Measurements from ENCODE around the gene IRAK3. TPM values are rescaled to one million over a fixed set of nuclear protein-coding genes. Genes with fewer than 3 reads are reported as not detected.

The IRAK3 gene
- total RNA-seq, 1 donor from 2014 or later = 2.2 TPM

- H3K9me3 Mint-ChIP-seq = no peaks in the 10 kb centered on the region
- no peaks in the 10 kb centered on the region for H3K36me3 Mint-ChIP-seq
- H3K27ac Mint-ChIP-seq = no peak overlapping the region
- no peak for DNase-seq (ENCODE audit: low spot score in 2 of 2, unreplicated experiment in 2 of 2)
- TF ChIP-seq CTCF (IDR thresholded peaks at IDR 0.05; ENCODE audit: unreplicated experiment) = no peak
- H3K4me3 Mint-ChIP-seq = peak overlapping the region; percentile 40
- H3K4me1 Mint-ChIP-seq = no peaks in the 10 kb centered on the region
- peaks cover 68% of the 10 kb centered on the region for H3K27me3 Mint-ChIP-seq (ENCODE audit: low read depth)
Measured at GRCh38 chr12:66189889-66190288, 875 bp downstream of the IRAK3 start.

- Mint-ChIP-seq H3K4me3 (no peak overlapping the region), H3K27ac (no peak overlapping the region), H3K36me3 (no peaks in the 10 kb centered on the region), H3K27me3 (ENCODE audit: low read depth) (peaks cover 71% of the 10 kb centered on the region), H3K9me3 (no peaks in the 10 kb centered on the region), H3K4me1 (no peaks in the 10 kb centered on the region)
- DNase-seq (ENCODE audit: low spot score in 2 of 2, unreplicated experiment in 2 of 2) = no peak
- TF ChIP-seq CTCF (IDR thresholded peaks at IDR 0.05; ENCODE audit: unreplicated experiment) = no peak
Measured at GRCh38 chr12:66190519-66191370, 1.7 kb downstream of the IRAK3 start.

- Mint-ChIP-seq H3K36me3 (no peaks in the 10 kb centered on the region), H3K27me3 (ENCODE audit: low read depth) (peaks cover 65% of the 10 kb centered on the region), H3K27ac (no peak overlapping the region), H3K9me3 (no peaks in the 10 kb centered on the region), H3K4me3 (no peak overlapping the region), H3K4me1 (no peaks in the 10 kb centered on the region)
- DNase-seq (ENCODE audit: low spot score in 2 of 2, unreplicated experiment in 2 of 2) = no peak
- TF ChIP-seq CTCF (IDR thresholded peaks at IDR 0.05; ENCODE audit: unreplicated experiment) = no peak
Measured at GRCh38 chr12:66191547-66192126, 2.6 kb downstream of the IRAK3 start.

- no peak overlapping the region for H3K27ac Mint-ChIP-seq
- H3K9me3 Mint-ChIP-seq = no peaks in the 10 kb centered on the region
- no peak for TF ChIP-seq CTCF (IDR thresholded peaks at IDR 0.05; ENCODE audit: unreplicated experiment)
- no peak overlapping the region for H3K4me3 Mint-ChIP-seq
- H3K36me3 Mint-ChIP-seq = no peaks in the 10 kb centered on the region
- DNase-seq (ENCODE audit: low spot score in 2 of 2, unreplicated experiment in 2 of 2) = no peak
- peaks cover 42% of the 10 kb centered on the region for H3K27me3 Mint-ChIP-seq (ENCODE audit: low read depth)
- H3K4me1 Mint-ChIP-seq = peaks cover 10% of the 10 kb centered on the region
Measured at GRCh38 chr12:66194122-66194521, 5.1 kb downstream of the IRAK3 start.

GRCh38 chr12:66195242-66195641, 6.2 kb downstream of the IRAK3 start:
- Mint-ChIP-seq H3K27me3 (ENCODE audit: low read depth) (peaks cover 34% of the 10 kb centered on the region), H3K4me3 (no peak overlapping the region), H3K4me1 (peaks cover 10% of the 10 kb centered on the region), H3K36me3 (no peaks in the 10 kb centered on the region), H3K27ac (no peak overlapping the region), H3K9me3 (peaks cover 4% of the 10 kb centered on the region)
- DNase-seq (ENCODE audit: low spot score in 2 of 2, unreplicated experiment in 2 of 2) = no peak
- TF ChIP-seq CTCF (IDR thresholded peaks at IDR 0.05; ENCODE audit: unreplicated experiment) = no peak
